Tibial nerve (tissue), 3 donors: ENCODE data around the gene ATP8A2.

Experiments
- POLR2A ChIP-seq, 2 donors: fragments of 450-650 bp; IDR thresholded peaks; one replicate each; pipeline ENCODE4 v1.6.1; 2017; ENCODE audit warnings: antibody characterized with exemption in 2 of 2, mild to moderate bottlenecking in 2 of 2, moderate library complexity in 2 of 2
- TF ChIP-seq, protein P1 (sequence below), 5 experiments: fragments of 200-600 bp in 3 of 5; fragments of 450-650 bp in 2 of 5; sonication (generic) in 3 of 5; IDR thresholded peaks; one replicate each; pipeline ENCODE4 v1.5.1; 2016 to 2019; ENCODE audit warnings: antibody characterized with exemption in 5 of 5, mild to moderate bottlenecking in 3 of 5, moderate library complexity in 2 of 5

DNA sequence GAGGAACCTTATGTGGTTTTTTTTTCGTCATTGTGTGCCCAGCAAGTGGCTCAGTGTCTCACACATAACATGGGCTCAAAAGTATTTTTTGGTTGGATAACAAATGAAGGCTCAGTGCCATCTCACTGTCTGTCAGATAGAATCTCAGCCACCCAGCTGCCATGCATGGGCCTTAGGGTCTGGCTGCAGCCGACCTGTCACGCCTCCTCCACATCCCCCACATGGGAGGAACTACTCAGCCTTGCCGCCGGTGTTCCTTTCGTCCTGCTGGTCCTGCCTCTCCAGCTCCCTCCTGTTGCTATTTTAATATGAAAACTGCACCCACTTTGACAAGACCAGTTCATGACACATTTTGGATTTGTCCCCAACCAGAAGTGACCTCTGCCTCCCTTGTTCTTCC lies 558.9 kb downstream of the ATP8A2 start:
- no peak for TF ChIP-seq POLR2A (IDR thresholded peaks at IDR 0.05)
- TF ChIP-seq, protein P1, sequence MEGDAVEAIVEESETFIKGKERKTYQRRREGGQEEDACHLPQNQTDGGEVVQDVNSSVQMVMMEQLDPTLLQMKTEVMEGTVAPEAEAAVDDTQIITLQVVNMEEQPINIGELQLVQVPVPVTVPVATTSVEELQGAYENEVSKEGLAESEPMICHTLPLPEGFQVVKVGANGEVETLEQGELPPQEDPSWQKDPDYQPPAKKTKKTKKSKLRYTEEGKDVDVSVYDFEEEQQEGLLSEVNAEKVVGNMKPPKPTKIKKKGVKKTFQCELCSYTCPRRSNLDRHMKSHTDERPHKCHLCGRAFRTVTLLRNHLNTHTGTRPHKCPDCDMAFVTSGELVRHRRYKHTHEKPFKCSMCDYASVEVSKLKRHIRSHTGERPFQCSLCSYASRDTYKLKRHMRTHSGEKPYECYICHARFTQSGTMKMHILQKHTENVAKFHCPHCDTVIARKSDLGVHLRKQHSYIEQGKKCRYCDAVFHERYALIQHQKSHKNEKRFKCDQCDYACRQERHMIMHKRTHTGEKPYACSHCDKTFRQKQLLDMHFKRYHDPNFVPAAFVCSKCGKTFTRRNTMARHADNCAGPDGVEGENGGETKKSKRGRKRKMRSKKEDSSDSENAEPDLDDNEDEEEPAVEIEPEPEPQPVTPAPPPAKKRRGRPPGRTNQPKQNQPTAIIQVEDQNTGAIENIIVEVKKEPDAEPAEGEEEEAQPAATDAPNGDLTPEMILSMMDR (IDR thresholded peaks at IDR 0.05) = no peak
